Central memory CD8-positive, alpha-beta T cell (primary cell): ENCODE measurements around the gene FAM217A.

ENCODE experiments used
- ATAC-seq: fragments of 150-1000 bp; cut with Tn5 transposase; replicated peaks from 2 replicates; pipeline ENCODE4 v1.10.0; 2022; ENCODE audit warnings: mild to moderate bottlenecking, moderate FRiP score, moderate number of reproducible peaks; ENCODE audit not compliant: poor library complexity, severe bottlenecking; ENCODE audit errors: extremely low read depth
- DNase-seq, 2 donors: peaks; one replicate each; pipeline ENCODE4 v3.0.0; 2021; ENCODE audit warnings: low spot score in 2 of 2
- H3K27ac Mint-ChIP-seq: one replicate; pipeline ENCODE4 v1.8.0; 2022; ENCODE audit warnings: low read depth, mild to moderate bottlenecking, moderate library complexity, mixed read lengths
- H3K27me3 Mint-ChIP-seq: one replicate; pipeline ENCODE4 v1.8.0; 2022; ENCODE audit warnings: mixed read lengths
- H3K36me3 Mint-ChIP-seq: one replicate; pipeline ENCODE4 v1.8.0; 2022; ENCODE audit warnings: mild to moderate bottlenecking, moderate library complexity, mixed read lengths; ENCODE audit not compliant: insufficient read depth
- H3K4me1 Mint-ChIP-seq: one replicate; pipeline ENCODE4 v1.8.0; 2022; ENCODE audit warnings: mixed read lengths
- H3K4me3 Mint-ChIP-seq: one replicate; pipeline ENCODE4 v1.8.0; 2022; ENCODE audit warnings: mild to moderate bottlenecking, moderate library complexity, mixed read lengths
- H3K9me3 Mint-ChIP-seq: one replicate; pipeline ENCODE4 v1.8.0; 2022; ENCODE audit warnings: mixed read lengths

Gene FAM217A

DNA sequence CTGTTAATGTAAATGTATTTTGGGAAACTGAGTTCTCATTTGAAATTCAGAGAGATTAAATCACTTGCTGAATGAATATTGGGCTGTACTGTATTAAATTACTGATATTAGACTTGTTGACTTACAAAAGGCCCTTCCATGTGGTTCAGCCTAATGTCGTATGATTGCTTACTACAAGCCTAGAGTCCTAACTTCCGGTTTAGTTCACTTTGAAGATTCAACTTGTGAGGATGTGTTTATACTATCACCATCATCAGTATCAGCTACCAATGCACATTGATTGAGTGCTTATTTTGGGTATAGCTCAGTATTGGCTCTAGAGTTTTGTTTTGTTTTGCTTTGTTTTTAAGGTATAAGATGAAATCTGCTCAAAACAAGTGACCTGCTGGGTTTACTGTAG is 48.3 kb downstream of the FAM217A start:
- DNase-seq (no peak), ATAC-seq (peak; percentile 82)
- H3K27ac Mint-ChIP-seq = peak overlapping the region; percentile 68
- H3K4me3 Mint-ChIP-seq = peak overlapping the region; percentile 13
- peaks cover 59% of the 10 kb centered on the region for H3K4me1 Mint-ChIP-seq
- H3K27me3 Mint-ChIP-seq = no peaks in the 10 kb centered on the region
- no peaks in the 10 kb centered on the region for H3K9me3 Mint-ChIP-seq
- H3K36me3 Mint-ChIP-seq = peaks cover 40% of the 10 kb centered on the region

DNA sequence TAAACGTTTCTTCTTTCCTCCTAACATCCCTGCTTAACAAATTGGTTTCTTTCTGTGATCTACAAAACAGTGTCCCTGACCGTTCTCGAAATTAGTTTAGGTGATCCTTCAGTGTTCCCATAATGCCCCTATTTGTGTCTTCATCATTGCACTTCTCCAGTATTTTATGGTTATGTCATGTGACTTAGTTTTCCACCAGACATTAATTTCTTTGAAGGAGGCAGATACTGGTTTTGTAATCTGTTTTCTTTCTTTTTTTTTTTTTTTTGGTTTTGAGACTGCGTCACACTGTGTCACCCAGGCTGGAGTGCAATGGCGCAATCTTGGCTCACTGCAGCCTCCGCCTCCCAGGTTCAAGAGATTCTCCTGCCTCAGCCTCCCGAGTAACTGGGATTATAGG is 49.2 kb downstream of the FAM217A start:
- Mint-ChIP-seq H3K27ac (peak overlapping the region; percentile 68), H3K9me3 (no peaks in the 10 kb centered on the region), H3K27me3 (no peaks in the 10 kb centered on the region), H3K4me1 (peaks cover 58% of the 10 kb centered on the region), H3K36me3 (peaks cover 37% of the 10 kb centered on the region), H3K4me3 (no peak overlapping the region)
- ATAC-seq (no peak), DNase-seq (no peak)

DNA sequence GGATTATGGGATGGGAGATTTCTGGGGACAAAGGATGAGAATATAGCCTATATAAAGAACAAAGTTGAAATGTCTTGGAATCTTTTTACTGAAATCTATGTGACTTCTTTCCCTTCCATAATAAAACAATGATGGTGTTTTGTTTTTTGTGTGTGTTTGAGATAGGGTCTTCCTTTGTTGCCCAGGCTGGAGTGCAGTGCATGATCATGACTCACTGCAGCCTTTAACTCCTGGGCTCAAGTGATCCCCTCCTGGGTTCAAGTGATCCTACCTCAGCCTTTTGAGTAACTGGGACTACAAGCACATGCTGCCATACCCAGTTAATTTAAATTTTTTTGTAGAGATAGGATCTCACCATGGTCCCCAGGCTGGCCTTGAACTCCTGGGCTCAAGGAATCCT is 50.9 kb downstream of the FAM217A start:
- no peaks in the 10 kb centered on the region for H3K9me3 Mint-ChIP-seq
- DNase-seq = no peak
- H3K27me3 Mint-ChIP-seq = no peaks in the 10 kb centered on the region
- peaks cover 72% of the 10 kb centered on the region for H3K4me1 Mint-ChIP-seq
- ATAC-seq = no peak
- peaks cover 34% of the 10 kb centered on the region for H3K36me3 Mint-ChIP-seq
- peak overlapping the region; percentile 35 for H3K27ac Mint-ChIP-seq
- no peak overlapping the region for H3K4me3 Mint-ChIP-seq

DNA sequence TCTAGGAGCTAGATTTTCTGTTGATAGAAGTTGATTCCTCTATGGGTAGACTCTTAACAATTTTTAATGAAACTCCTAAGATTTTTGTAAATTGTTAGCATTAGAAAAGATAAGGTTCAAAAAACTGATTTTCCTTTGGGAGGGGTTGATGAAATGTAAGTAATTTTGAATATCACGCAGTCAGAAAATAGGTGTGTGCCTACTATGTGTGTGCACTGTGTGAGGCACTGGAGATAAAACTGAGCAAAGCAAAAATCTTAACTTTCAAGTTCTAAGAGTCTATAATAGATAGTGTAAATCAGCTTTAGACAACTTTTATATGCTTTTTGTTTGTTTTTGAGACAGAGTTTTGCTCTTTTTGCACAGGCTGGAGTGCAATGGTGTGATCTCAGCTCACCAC is 53.3 kb downstream of the FAM217A start:
- no peak for ATAC-seq
- no peaks in the 10 kb centered on the region for H3K9me3 Mint-ChIP-seq
- no peaks in the 10 kb centered on the region for H3K27me3 Mint-ChIP-seq
- H3K27ac Mint-ChIP-seq = no peak overlapping the region
- H3K4me3 Mint-ChIP-seq = no peak overlapping the region
- peaks cover 37% of the 10 kb centered on the region for H3K36me3 Mint-ChIP-seq
- no peak for DNase-seq
- peaks cover 62% of the 10 kb centered on the region for H3K4me1 Mint-ChIP-seq

DNA sequence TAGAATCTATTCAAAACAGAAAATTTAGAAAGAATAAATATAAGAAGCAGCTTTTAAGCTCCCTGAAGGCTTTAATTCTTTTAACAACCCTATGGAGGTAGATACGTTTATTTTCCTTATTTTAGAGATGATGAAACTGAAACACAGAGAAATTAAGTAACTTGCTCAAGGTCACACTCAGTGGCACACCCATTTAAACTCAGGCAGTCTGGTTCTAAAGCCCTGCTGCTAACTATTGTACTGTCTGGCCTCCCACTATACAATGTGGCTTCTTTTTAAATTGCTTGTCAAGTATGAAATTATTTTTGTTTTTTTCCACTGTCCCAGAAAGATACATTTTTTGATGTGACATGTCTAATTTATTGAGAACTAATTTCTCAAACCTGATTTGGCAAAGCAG is 55.7 kb downstream of the FAM217A start:
- Mint-ChIP-seq H3K4me3 (peak overlapping the region; percentile 98), H3K4me1 (peaks cover 56% of the 10 kb centered on the region), H3K9me3 (no peaks in the 10 kb centered on the region), H3K27me3 (no peaks in the 10 kb centered on the region), H3K27ac (peak overlapping the region; percentile 76), H3K36me3 (peaks cover 35% of the 10 kb centered on the region)
- no peak for ATAC-seq
- DNase-seq = no peak

DNA sequence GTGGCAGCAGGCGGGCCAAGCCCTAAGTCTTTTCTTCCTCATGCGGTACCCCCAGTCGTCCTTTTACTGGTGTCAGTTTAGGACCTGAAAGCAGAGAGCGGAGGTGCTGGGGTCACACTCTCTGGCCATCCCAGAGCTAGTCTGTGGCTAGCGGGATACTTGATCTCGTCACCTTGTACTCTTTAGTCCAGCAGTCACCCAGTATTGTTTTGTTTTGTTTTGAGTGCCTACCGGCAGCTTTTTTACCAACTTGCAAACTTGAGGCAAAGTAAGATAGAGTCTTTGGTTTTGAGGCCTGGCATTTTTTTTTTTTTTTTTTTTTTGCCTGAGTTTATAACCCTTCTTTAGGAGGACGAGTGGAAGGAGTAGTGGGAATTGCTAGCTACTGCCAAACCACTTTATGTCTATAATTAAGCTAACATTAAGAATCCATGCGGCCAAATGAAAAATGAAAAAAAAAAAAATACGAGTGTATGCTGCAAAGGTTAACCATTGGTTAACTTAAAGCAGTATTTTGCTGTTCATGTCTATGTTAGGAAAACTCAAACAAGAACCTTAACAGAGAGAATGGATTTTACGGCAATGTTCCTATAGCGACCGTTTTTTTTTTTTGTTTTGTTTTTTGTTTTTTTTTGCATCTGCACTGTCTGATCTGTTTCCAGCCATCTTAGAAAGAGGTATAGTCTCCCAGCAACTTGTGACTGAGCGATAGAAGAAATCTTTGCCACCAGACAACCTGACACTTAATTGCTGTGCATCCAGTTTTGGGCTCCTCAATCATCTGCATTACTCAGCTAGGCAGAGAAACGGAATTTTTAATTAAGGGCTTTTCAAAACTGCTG is 56.9 kb downstream of the FAM217A start:
- H3K27me3 Mint-ChIP-seq = no peaks in the 10 kb centered on the region
- no peaks in the 10 kb centered on the region for H3K9me3 Mint-ChIP-seq
- peaks cover 63% of the 10 kb centered on the region for H3K4me1 Mint-ChIP-seq
- ATAC-seq (peak; percentile 11), DNase-seq (no peak)
- H3K27ac Mint-ChIP-seq = peak overlapping the region; percentile 97
- peaks cover 42% of the 10 kb centered on the region for H3K36me3 Mint-ChIP-seq
- H3K4me3 Mint-ChIP-seq = peak overlapping the region; percentile 98

DNA sequence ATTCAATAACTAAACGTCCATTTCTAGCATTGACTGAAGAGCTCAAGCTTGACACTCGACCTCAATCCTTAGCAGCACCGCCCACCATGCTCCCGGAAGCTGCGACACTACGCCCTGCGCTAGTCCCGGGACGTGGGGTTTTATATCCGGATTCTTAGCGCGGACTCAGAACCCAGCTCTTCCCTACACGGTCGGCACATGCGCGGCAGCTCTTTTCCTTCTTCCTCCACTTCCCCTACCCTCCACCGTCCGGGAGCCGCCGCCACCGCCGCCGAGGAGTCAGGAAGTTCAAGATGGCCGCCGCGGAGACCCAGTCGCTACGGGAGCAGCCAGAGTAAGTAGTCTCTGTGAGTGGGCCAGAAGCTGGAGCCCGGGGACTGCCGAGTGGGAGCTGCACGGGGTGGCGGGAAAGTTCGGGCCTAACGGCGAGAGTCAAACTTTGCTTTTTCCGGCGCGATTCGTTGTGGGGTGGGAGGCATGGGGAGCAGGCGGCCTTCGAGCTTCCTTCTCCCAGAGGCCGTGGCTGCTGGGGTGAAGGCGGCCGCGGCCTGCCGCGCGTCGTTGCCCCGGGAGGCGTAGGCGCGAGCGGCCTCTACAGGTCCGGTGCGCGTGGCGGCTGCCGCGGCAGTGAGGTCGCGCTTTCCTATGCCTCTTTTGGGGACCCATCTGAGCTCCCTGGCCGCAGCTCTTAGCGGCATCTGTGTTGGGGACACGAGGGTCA is 57.6 kb downstream of the FAM217A start:
- Mint-ChIP-seq H3K4me3 (peak overlapping the region; percentile 98), H3K27me3 (no peaks in the 10 kb centered on the region), H3K27ac (peak overlapping the region; percentile 97), H3K4me1 (peaks cover 57% of the 10 kb centered on the region), H3K9me3 (no peaks in the 10 kb centered on the region), H3K36me3 (peaks cover 38% of the 10 kb centered on the region)
- DNase-seq = peak; percentile 61 to 69
- peak; percentile 53 for ATAC-seq

DNA sequence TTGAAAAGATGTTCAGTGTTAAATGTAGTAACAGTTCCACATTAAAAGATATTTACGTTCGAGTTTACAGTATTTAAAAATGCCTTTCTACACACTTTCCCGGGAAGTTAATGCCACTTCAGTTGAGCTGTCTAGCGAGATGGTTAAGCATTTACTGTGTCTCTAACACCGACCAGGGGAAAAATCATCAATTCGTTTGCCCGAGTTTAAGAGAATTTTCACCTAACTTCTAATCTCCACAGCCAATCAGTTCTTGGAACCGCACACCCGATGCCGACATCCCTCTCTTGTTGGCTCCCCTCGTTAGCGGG is 58.2 kb downstream of the FAM217A start:
- no peak for DNase-seq
- H3K36me3 Mint-ChIP-seq = peaks cover 38% of the 10 kb centered on the region
- H3K27ac Mint-ChIP-seq = peak overlapping the region; percentile 97
- H3K27me3 Mint-ChIP-seq = no peaks in the 10 kb centered on the region
- peak overlapping the region; percentile 98 for H3K4me3 Mint-ChIP-seq
- H3K4me1 Mint-ChIP-seq = peaks cover 62% of the 10 kb centered on the region
- ATAC-seq = no peak
- no peaks in the 10 kb centered on the region for H3K9me3 Mint-ChIP-seq

DNA sequence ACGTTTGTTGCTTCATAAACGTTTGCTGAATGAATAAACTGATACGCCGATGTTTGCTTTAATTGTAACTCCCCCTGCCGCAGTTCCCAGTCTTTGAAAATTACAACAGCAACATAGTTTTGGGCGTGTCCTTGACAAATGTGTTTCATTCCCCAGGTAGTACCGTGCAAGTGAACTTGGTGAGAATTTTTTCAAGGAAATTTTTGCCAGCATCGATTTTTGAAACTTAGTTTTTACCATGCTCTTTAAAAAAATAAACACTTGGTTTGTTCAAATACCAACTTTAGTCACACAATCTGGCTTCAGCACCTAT is 60.1 kb downstream of the FAM217A start:
- peak overlapping the region; percentile 95 for H3K27ac Mint-ChIP-seq
- H3K4me1 Mint-ChIP-seq = peaks cover 67% of the 10 kb centered on the region
- no peaks in the 10 kb centered on the region for H3K9me3 Mint-ChIP-seq
- DNase-seq (no peak), ATAC-seq (no peak)
- peak overlapping the region; percentile 88 for H3K4me3 Mint-ChIP-seq
- H3K27me3 Mint-ChIP-seq = no peaks in the 10 kb centered on the region
- peaks cover 41% of the 10 kb centered on the region for H3K36me3 Mint-ChIP-seq
